ENCODE measurements around the gene ATP9A.
A peak's percentile ranks its signal among the peaks of the same experiment; 100 is the strongest.
"Not testable (repeated sequence)": the region's sequence is repeated elsewhere in the genome, so short reads cannot be mapped to it uniquely, and the experiment has no call there.

ATP9A gene

GRCh38 chr20:51767867-51768758 is at the start of gene ATP9A:
ATP9A (minus strand) TSS chr20:51768390; CDS start chr20:51768369, 21 bp downstream.
- peak; percentile 6 for DNase-seq

GRCh38 chr20:51816856-51817255 is 48.7 kb upstream of the ATP9A start:
- DNase-seq: not testable (repeated sequence)

- no peak for DNase-seq
These were observed 47.3 kb upstream of the ATP9A start for GRCh38 chr20:51815383-51816076.

- no peak for DNase-seq
These were observed 44.7 kb upstream of the ATP9A start for GRCh38 chr20:51812861-51813260.

DNA sequence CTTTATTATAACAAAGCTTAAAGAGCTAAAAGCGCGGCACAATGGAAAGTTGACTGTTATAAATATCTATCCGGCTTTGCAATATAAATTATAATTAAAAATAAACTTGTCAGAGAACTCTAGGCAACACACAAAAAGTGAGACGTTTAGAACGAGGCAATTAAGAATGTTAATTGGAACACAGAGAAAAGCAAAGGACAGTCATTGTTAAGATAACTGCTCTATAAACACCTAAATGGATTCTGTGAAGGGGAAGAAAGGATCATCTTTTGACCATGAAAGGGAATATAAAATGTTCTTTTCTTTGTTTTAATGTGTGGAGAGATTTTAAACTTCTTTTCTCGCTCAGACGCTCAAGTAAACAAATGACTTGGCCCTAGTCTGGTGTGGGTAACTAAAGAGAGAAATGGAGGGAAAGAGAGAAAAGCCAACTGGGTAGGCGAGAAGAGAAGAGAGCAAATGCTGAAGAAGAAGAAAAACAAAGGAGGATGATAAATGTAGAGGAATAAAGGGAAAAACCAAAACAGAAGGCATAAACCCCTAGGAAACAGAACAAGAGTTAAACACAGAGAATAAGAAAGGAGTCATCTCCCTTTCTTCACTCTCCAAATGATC is 43.4 kb upstream of the ATP9A start:
- no peak for DNase-seq

GRCh38 chr20:51811042-51811355 is 42.8 kb upstream of the ATP9A start:
- no peak for DNase-seq

- DNase-seq: no peak
These were observed 42.2 kb upstream of the ATP9A start for GRCh38 chr20:51810155-51811041.

DNA sequence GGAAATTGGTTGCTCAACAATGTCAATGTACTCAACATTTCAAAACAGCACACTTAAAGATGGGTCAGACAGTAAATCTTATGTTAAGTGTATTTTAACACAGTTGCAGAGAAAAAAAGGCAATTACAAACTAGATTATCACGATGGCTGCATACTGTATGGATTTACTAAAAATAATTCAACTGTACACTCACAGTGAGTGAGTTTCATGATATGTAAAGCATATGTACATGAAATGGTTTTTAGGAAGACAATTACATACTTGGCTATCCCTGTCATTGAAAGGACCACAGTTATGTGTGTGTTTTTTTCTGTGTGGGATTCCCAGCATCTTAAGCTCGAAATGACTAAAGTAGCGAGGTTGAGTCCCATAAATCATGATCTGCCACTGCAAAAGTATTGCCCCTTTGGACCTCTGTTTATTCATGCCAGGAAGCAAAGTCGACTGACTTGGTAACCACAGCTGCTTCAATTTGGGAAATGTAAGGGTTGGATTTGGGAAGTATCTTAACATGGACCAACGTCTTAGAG is 39.6 kb upstream of the ATP9A start:
- DNase-seq: no peak

GRCh38 chr20:51804754-51805153 is 36.6 kb upstream of the ATP9A start:
- DNase-seq: no peak

- no peak for DNase-seq
These were observed 35.1 kb upstream of the ATP9A start for GRCh38 chr20:51803148-51803854.

- no peak for DNase-seq
These were observed 34.1 kb upstream of the ATP9A start, which contains the start of gene SALL4 for GRCh38 chr20:51802170-51802751. SALL4 (minus strand) TSS chr20:51802521; CDS start chr20:51802408, 113 bp downstream.

DNA sequence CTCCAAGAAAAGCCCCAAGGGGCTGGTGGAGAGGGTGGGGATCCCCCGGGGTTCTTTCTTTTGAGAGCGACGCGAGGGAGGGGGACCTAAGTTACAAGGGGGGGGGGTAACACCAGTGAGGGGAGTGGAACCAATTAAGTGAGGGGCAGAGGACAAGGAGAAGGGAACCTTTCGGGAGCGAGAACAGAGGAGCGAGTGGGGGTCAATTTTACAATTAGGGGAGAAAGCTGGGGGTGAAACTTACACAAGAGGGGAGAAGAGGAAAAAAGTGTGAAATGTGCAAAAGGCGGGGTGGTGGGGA is 33.6 kb upstream of the ATP9A start:
- no peak for DNase-seq

- DNase-seq: peak; percentile 6
These were observed 33.1 kb upstream of the ATP9A start for GRCh38 chr20:51801122-51801822.

DNA sequence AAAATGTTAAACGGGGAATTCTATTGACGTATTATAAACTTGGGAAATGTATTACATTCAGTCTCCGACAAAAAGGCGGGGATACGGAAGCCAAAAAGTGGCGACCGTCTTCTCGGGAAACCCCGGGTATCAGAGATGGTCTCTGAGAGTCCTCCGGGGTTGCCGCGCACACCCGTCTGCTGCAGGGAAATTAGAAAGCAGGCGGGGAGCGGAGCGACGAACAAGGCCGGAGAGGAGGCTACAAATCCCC is 32.6 kb upstream of the ATP9A start:
- peak; percentile 11 for DNase-seq

DNA sequence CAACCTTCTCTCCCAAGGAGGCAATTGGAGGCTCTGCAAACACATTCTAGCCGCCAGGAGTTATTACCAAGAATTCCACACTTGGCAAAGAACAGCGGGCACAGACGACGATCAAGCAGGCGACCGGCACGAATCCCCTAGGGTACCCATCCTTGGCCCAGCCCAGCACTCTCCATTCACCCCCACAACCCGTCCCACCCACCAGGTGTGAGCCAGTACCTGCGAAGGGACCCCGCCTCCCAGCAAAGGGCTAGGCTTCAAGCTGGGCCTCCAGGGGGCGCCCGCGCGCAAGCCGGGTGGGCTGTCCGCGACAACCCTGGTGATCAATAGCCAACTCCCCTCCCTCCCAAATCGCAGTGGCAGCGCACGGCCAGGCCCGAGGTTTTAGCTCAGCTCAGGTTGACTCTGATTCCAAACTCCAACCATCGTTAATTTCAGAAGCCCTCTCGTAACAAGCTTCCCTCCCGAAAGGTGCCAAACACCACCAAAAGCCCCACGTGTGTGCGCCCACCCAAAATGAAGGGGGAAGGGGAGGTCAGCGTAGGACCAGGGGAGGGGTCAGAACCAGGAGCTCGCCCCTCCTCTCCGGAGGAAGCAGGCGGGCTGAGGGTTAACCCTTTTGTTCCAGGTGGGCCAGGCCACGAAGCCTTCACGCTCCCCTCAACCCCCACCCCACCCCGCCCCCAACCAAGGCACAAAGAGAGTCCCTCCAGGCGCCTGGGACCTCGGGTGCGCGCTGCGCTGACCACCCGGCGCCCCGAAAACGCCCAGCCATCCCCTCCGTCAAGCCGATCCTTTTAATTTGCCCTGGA is 32.1 kb upstream of the ATP9A start:
- DNase-seq: peak; percentile 83

GRCh38 chr20:51799401-51799860 is 31.2 kb upstream of the ATP9A start:
- no peak for DNase-seq

DNA sequence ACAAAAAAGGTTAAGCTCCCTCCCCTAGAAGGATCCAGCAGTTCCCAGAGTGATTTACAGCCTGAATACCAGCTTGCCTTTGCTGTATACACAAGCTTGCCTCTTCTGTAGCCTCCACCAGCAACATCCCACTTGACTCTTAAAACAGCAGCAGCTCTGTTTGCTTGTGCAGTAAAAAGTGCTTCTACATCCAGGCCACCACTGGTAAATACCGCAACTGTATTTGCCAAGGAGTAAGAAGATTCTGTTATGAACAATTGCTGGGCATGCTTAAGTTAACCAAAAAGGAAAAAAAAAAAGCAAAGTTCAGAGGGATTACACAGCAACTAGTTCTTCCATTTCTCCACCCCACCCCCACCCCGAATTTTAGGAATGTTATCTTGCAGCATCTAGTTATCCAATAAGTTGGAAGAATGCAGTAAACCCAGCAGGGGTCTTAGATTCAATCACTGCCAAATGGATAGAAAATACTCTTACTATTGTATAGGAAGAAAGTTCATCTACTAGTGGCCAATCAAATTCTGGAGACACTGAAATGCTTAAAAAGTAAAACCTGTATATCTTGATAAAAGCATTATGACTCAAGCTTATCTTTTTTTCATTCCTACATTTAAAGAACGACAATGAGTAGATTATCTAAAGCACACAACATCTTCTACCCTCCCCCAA is 29.3 kb upstream of the ATP9A start:
- no peak for DNase-seq

GRCh38 chr20:51796340-51796739 is 28.1 kb upstream of the ATP9A start:
- no peak for DNase-seq

- no peak for DNase-seq
These were observed 24.8 kb upstream of the ATP9A start for GRCh38 chr20:51792960-51793359.

- no peak for DNase-seq
These were observed 23.4 kb upstream of the ATP9A start for GRCh38 chr20:51791626-51792025.

All from activated CD4-positive, alpha-beta T cell treated with anti-CD3 and anti-CD28 coated beads for 48 hours (primary cell).